Activated T-cell treated with anti-CD3 and anti-CD28 coated beads, Interleukin-2, amount 50 U/mL, for 4 hours (primary cell): ENCODE results near the gene CCDC61. TPM values are rescaled to one million over a fixed set of nuclear protein-coding genes. Genes with fewer than 3 reads are reported as not detected.

ENCODE experiments used
- ATAC-seq, 2 donors: fragments of 200-7000 bp; cut with Tn5 transposase; one replicate each; pipeline ENCODE4 v1.10.0; 2021
- DNase-seq: peaks from one replicate; pipeline ENCODE4 v3.0.0-alpha.2; 2020
- H3K27me3 Mint-ChIP-seq: one replicate; pipeline ENCODE4 v1.8.0; 2021; ENCODE audit warnings: low read depth, mixed read lengths
- H3K36me3 Mint-ChIP-seq: one replicate; pipeline ENCODE4 v1.8.0; 2022; ENCODE audit warnings: mixed read lengths; ENCODE audit not compliant: insufficient read depth
- H3K4me1 Mint-ChIP-seq: one replicate; pipeline ENCODE4 v1.8.0; 2021; ENCODE audit warnings: low read depth, mixed read lengths
- H3K4me3 Mint-ChIP-seq: one replicate; pipeline ENCODE4 v1.8.0; 2021; ENCODE audit warnings: mild to moderate bottlenecking, moderate library complexity, mixed read lengths
- H3K9me3 Mint-ChIP-seq: one replicate; pipeline ENCODE4 v1.8.0; 2021; ENCODE audit warnings: mixed read lengths
- total RNA-seq, 3 donors: library from RNA; stranded (reverse); gene quantifications; one replicate each; pipeline ENCODE4 v1.2.1, GENCODE V29; 2021

Gene CCDC61
- total RNA-seq, 3 donors from 2014 or later: 16.1 to 18.0 (median 18.0) TPM

GRCh38 chr19:46017095-46017429 lies 21.8 kb downstream of the CCDC61 start:
- Mint-ChIP-seq H3K36me3 (peaks cover 5% of the 10 kb centered on the region), H3K4me1 (peaks cover 13% of the 10 kb centered on the region), H3K9me3 (no peaks in the 10 kb centered on the region), H3K27me3 (peaks cover 11% of the 10 kb centered on the region), H3K4me3 (peak overlapping the region; percentile 85)
- DNase-seq: no peak
- ATAC-seq: peak in 1 of 2 donors; percentile 5

DNA sequence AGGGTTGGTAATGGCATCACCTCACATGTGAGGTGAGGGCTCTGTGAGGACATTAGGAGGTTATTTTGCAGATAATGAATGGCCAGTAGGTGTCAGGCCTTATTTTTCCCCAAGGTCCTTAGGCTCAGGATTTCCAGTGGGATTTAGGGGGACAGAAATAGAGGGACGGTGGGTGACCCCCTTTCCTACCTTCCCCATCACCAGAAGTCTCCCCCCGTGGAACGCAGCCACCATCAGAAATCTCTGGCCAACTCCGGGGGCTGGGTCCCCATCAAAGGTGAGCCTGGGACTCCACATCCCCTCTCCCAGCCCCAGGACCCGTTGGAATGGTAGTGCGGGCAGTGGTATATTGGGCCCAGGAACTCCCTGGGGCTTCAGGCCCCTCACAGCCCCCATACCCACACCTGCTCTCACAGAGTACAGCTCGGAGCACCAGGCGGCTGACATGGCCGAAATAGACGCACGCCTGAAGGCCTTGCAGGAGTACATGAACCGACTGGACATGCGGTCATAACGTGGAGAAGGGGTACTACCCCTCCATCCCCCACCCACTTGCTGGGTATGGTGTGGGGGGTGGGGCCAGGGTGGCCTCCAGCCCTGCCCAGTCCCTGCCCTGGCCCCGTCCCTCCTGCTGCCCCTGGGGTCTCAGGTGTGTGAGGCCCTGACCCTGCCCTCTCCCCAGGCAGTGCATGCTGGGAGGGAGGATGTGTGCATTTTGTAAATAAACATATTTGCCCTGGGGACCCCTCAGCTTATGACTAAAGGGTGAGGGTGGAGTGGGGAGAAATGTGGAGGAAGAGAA lies 22.8 kb downstream of the CCDC61 start:
- no peaks in the 10 kb centered on the region for H3K9me3 Mint-ChIP-seq

DNA sequence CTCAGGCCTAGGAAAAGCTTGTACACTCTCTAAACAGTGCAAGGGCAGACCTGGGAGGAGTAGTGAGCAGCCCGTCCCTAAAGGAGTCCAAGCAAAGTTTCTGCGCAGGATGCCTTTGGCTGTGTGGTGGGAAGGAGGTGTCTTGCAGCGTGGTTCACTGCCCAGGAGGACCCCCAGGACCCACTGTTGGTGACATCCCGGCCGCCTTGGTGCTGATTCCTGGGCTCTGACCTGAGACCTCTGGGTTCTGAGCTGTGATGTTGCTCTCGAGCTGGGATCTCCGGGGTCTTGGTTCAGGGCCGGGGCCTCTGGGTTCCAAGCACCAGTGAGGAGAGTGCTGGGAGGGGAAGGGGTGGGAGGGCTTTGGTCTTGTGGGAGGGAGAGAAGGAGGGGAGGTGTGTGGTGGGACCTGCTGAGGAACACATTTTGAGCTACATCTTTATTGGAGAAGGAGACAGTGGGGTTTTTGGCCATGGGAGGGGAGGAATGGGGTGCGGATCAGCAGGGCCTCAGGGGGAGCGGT lies 23.5 kb downstream of the CCDC61 start:
- ATAC-seq: no peak
- no peak for DNase-seq
- Mint-ChIP-seq H3K36me3 (peaks cover 5% of the 10 kb centered on the region), H3K4me3 (no peak overlapping the region), H3K4me1 (peaks cover 13% of the 10 kb centered on the region), H3K27me3 (peaks cover 21% of the 10 kb centered on the region), H3K9me3 (no peaks in the 10 kb centered on the region)

More for the DNA sequence above, 22.8 kb downstream of the CCDC61 start:
- H3K27me3 Mint-ChIP-seq: peaks cover 16% of the 10 kb centered on the region
- H3K36me3 Mint-ChIP-seq: peaks cover 5% of the 10 kb centered on the region
- no peak overlapping the region for H3K4me3 Mint-ChIP-seq
- DNase-seq (no peak), ATAC-seq (no peak)
- peaks cover 13% of the 10 kb centered on the region for H3K4me1 Mint-ChIP-seq

- ATAC-seq (no peak), DNase-seq (no peak)
- Mint-ChIP-seq H3K4me3 (no peak overlapping the region), H3K36me3 (peaks cover 5% of the 10 kb centered on the region), H3K4me1 (peaks cover 13% of the 10 kb centered on the region), H3K27me3 (peaks cover 25% of the 10 kb centered on the region), H3K9me3 (no peaks in the 10 kb centered on the region)
Measured at GRCh38 chr19:46019270-46019669, 24.0 kb downstream of the CCDC61 start.

GRCh38 chr19:46020819-46021125 lies 25.5 kb downstream of the CCDC61 start:
- peaks cover 8% of the 10 kb centered on the region for H3K4me1 Mint-ChIP-seq
- H3K9me3 Mint-ChIP-seq: no peaks in the 10 kb centered on the region

DNA sequence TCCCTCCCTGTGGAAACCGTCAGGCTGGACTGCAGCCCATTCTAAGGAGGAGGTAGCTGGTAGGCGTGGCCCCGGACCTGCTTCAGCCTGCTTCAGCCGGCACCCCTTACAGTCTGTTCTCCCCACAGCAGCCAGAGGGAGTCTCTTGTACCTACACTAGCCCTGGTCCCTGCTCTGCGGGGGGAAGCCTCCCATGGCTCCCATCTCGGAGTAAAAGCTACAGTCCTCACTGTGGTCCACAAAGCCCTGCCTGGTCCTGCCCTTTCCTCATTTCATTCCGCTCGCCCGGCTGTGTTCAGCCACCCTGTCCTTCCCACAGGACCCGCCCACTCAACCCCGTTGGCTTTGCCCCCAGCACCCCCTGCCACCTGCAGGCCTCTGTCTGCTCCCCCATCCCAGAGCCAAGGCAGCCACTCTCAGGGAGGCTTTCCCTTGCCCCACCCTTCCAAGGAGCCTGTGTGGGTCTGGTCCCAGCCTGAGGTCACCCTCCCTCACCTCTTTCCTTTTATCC lies 26.3 kb downstream of the CCDC61 start:
- DNase-seq: no peak
- ATAC-seq: no peak
- H3K9me3 Mint-ChIP-seq: peaks cover 4% of the 10 kb centered on the region
- H3K27me3 Mint-ChIP-seq: peaks cover 33% of the 10 kb centered on the region
- no peaks in the 10 kb centered on the region for H3K36me3 Mint-ChIP-seq
- H3K4me3 Mint-ChIP-seq: no peak overlapping the region
- peaks cover 12% of the 10 kb centered on the region for H3K4me1 Mint-ChIP-seq

More at GRCh38 chr19:46020819-46021125, 25.5 kb downstream of the CCDC61 start:
- ATAC-seq (no peak), DNase-seq (no peak)
- H3K36me3 Mint-ChIP-seq: no peaks in the 10 kb centered on the region
- no peak overlapping the region for H3K4me3 Mint-ChIP-seq
- H3K27me3 Mint-ChIP-seq: peaks cover 27% of the 10 kb centered on the region

- ATAC-seq: no peak
- Mint-ChIP-seq H3K36me3 (no peaks in the 10 kb centered on the region), H3K27me3 (peaks cover 37% of the 10 kb centered on the region), H3K4me1 (peaks cover 15% of the 10 kb centered on the region), H3K4me3 (no peak overlapping the region), H3K9me3 (peaks cover 4% of the 10 kb centered on the region)
- no peak for DNase-seq
Measured at GRCh38 chr19:46022061-46022430, 26.8 kb downstream of the CCDC61 start.

DNA sequence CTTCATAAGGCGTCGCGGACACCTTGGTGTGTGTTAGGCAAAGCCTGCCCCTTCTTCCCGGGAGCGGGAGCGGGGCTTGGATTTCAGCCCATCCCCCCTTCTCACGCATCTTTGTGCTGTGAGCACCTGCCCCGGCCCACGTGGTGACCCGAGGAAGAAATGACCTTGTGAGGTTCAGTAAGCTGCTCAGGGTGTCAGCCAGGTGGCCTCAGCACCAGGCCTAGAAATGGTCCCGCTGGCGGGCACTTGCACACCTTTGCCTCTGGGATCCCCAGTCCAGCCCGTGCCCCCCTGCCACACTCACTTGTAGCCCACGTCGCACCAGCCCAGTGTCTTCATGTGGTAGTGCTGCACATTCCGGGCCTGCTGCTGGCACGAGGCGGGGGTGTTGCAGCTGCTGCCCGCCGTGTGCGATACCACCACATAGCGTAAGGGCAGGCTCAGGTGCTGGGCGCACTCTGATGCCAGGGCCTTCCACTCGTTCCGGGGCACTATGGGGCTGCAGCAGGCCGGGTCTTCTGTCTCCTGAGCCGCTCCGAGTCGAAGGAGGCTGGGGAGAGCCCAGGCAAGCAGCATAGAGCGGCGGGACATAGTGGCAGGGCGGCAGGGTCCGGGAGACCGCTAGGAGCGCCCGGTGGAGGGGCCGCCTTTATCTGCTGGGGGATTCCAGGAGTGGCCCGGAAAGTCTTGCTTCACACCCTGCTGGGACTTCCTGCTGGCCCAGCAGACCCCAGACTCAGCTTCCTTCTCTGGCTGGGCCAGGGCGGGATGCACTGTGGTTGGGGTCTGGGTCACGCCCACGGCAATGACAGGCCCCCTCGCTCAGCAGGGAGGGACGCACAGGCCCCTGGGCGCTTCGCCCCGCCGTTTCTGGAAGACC lies 27.4 kb downstream of the CCDC61 start, which contains the start of gene PGLYRP1:
Gene PGLYRP1 (minus strand): TSS at position 623 of the 880 bp plus-strand sequence. CDS start 32 bp downstream, at position 591.
- Mint-ChIP-seq H3K4me1 (peaks cover 15% of the 10 kb centered on the region), H3K9me3 (peaks cover 4% of the 10 kb centered on the region), H3K4me3 (no peak within 1 kb of the TSS), H3K36me3 (no peaks in the 10 kb centered on the region), H3K27me3 (peaks cover 37% of the 10 kb centered on the region)
- DNase-seq (no peak), ATAC-seq (no peak)

DNA sequence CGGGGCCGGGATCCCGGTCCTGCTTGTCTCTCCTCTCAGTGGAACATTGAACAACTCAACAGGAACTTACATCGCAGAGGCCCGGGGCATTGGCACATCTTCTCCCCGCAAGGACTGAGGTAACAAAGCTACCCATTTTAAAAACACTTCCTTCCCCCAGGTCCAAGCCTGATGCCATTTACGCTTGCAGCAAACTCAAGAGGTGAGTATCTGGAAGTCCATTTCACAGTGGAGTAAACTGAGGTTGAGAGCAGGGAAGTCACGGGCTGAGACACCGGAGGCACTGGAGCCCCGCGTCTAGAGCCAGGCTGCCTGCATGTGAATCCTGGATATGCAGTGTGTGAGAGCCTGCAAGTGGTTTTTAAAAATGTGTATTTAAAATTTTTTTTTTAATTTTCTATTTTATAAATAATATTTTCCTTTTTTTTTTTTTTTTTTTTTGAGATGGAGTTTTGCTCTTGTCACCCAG lies 28.1 kb downstream of the CCDC61 start:
- Mint-ChIP-seq H3K4me3 (no peak overlapping the region), H3K27me3 (peaks cover 39% of the 10 kb centered on the region), H3K36me3 (no peaks in the 10 kb centered on the region), H3K4me1 (peaks cover 15% of the 10 kb centered on the region), H3K9me3 (peaks cover 4% of the 10 kb centered on the region)
- DNase-seq: no peak
- ATAC-seq: no peak

DNA sequence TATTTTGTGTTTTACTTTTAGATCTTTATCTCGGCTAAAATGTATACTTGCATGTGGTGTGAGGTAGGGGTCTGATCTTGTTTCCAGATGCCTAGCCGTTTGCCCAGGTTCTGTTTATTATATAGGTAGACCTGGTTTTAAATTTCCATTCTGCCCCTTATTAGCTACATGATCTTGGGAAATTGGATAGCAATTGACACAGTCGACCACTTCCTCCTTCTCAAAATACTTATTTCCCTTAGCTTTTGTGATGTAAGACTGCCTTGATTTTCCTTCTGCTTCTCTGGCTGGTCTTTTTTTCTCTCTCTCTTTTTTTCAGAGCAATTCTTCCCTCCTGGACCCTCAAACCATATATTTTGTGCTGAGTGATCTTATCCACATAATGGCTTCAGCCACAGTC lies 30.6 kb downstream of the CCDC61 start:
- Mint-ChIP-seq H3K4me3 (no peak overlapping the region), H3K36me3 (no peaks in the 10 kb centered on the region), H3K4me1 (peaks cover 17% of the 10 kb centered on the region), H3K27me3 (peaks cover 42% of the 10 kb centered on the region), H3K9me3 (peaks cover 4% of the 10 kb centered on the region)
- ATAC-seq (no peak), DNase-seq (no peak)

- peaks cover 25% of the 10 kb centered on the region for H3K27me3 Mint-ChIP-seq
- no peaks in the 10 kb centered on the region for H3K36me3 Mint-ChIP-seq
- H3K4me3 Mint-ChIP-seq: no peak overlapping the region
- peaks cover 10% of the 10 kb centered on the region for H3K4me1 Mint-ChIP-seq
- no peak for ATAC-seq
- DNase-seq: no peak
- peaks cover 2% of the 10 kb centered on the region for H3K9me3 Mint-ChIP-seq
Measured at GRCh38 chr19:46030812-46031550, 35.7 kb downstream of the CCDC61 start.

DNA sequence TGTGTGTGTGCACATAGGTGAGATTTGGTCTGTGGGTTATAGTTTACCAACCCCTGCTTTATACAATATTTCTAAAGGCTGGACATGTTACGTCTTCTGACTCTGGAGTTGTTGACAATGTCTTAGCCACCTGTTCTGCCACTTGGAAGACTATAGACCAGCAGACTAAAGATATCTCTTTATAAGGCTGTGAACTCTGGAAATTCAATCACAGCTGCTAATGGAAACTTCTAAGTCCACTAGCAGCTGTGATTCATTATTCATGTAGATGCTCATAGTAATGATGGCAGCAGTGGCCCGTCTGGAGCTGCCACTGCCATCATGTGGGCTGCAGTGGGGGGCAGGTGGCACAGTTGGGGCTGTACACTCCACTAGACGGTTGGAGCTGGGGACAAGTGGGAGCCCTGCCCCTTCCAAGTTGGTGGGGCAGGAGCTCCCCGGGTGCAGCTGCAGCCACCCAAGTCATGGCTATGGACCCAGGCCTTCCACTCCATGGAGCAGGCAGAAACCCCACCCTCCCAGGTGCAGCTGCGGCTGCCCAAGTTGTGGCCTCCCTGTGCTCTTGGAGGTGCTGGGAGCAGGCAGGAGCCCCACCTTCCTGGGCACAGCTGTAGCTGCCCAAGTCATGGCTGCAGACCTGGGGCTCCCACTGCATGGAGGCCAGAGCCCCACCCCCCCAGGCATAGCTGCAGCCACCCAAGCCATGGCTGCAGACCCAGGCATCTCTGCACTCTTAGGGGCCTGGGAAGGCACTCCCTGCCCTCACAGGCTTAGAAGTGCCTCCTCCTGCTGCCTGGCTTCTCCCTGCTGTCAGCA lies 36.7 kb downstream of the CCDC61 start:
- no peak for ATAC-seq
- no peak overlapping the region for H3K4me3 Mint-ChIP-seq
- peaks cover 2% of the 10 kb centered on the region for H3K4me1 Mint-ChIP-seq
- H3K36me3 Mint-ChIP-seq: no peaks in the 10 kb centered on the region
- DNase-seq: no peak
- H3K27me3 Mint-ChIP-seq: peaks cover 17% of the 10 kb centered on the region
- H3K9me3 Mint-ChIP-seq: no peaks in the 10 kb centered on the region

- Mint-ChIP-seq H3K27me3 (peaks cover 19% of the 10 kb centered on the region), H3K4me1 (peaks cover 2% of the 10 kb centered on the region), H3K9me3 (no peaks in the 10 kb centered on the region), H3K4me3 (no peak overlapping the region), H3K36me3 (no peaks in the 10 kb centered on the region)
- ATAC-seq (no peak), DNase-seq (no peak)
Measured at GRCh38 chr19:46032597-46033025, 37.3 kb downstream of the CCDC61 start.
